COLO829 (cell line): ENCODE measurements around the gene PPP5C.

Experiments used
- DNase-seq: peaks from one replicate; pipeline ENCODE4 v3.0.0; 2012; ENCODE audit warnings: low spot score

Gene PPP5C

DNA sequence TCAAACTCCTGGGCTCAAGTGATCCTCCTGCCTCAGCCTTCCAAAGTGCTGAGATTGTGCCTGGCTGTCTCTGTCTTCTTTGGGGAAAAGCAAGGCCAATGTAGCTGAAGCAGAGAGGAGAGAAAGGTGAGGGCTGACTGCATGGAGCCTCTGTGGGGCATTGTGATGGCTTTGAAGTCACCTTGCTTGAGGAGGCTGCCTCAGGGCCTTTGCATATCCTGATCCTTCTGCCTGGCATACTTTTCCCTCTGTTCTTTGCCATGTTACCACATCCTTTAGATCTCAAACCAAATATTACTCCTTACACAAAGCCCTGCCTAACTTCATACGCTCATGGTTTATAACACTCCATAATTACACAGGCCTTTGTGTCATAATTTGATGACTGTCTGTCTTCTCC, 9.4 kb upstream of the PPP5C start:
- DNase-seq: no peak

DNA sequence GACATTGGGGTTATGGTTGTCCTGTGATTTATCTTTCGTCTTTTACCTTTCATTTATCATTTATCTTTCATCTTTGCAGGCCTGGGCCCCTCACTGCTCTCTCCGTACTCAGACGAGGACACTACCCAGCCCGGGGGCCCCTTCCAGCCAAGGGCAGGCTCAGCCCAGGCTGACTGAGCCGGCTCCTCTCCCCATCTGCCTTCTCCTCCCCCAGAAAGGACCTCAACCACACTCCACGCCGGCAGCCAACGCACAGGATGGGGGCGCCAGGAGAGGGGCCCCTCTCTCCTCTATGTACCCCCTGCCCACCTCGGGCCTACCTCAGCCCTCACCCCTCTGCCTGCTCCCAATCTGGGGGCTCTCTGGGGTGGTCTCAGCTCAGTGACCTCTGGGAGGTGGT, 7.4 kb upstream of the PPP5C start:
- DNase-seq: no peak

DNA sequence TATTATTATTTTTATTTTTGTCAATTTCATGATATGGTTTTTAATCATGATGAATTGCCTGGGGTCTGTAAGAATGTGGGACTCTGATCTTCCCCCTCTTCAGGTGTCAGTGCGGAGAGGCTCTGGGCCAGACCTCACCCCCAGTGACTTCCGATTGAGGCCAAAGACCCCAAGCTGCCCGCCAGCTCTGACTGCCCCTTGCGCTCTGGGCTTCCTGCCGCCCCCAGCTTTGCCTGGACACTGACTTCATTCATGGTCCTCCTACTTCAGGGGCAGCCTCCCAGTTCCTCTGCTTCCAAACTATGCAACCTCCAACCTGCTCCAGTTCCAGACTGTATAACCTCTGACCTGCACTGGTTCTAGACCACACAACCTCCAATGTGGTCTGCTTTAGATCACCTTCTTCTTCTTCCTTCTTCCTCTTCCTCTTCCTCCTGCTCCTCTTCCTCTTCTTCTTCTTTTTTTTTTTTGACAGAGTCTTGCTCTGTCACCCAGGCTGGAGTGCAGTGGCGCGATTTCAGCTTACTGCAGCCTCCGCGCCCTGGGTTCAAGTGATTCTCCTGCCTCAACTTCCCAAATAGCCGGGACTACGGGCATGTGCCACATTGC, 6.7 kb upstream of the PPP5C start:
- DNase-seq: no peak

DNA sequence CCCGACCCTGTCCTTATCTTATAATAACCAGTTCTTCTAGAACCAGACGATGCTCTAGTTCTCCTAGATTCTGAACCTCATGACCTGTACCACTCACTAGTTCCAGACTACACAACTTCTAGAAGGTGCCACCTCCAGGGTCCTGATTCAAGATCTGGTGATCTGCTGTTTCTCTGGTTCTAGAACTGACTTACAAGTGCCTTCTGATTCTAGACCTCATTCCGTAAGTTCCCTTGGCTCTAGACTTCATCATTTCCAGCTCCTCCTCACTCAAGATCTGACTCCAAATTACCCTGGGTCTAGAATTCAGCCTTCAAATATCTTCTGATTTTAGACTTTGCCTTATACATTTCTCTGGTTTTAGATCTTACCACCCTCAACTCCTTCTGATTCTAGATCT, 5.0 kb upstream of the PPP5C start:
- DNase-seq: no peak

DNA sequence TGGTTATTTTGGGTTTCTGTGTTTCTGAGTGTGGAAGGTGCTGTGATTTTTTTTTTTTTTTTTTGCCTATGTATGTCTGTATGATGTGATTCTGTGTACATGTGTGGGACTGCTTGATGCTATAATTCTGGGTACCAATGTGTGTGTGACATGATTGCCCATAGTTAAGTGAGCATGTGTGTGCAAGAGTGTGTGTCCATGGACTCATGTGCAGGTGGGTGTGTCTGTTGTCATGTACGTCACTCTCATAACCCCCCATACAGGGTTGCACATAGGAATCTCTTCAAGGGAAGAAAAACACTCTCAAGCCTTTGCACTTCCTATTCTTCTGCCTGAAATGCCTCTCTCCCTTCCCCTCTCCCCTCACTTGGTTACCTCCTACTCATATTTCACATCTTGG, 2.5 kb upstream of the PPP5C start:
- DNase-seq: no peak

DNA sequence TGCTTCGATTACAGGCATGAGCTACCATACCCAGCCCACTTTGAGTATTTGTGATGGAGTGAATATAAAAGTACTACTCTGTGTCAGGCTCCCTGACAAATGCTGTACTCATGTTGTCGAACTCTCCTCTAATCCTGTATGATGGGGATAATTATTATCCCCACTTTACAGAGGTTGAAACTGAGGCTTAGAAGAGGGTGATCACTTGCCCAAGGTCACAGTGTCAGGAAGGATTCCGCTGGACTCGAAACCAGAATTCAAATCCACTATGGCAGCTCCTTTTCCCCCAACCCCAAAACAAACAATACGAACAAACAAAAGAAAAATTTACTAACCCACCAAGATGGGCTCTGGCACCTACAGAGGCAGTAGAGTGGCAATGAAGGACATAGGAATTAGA, 1.7 kb upstream of the PPP5C start:
- DNase-seq: no peak

DNA sequence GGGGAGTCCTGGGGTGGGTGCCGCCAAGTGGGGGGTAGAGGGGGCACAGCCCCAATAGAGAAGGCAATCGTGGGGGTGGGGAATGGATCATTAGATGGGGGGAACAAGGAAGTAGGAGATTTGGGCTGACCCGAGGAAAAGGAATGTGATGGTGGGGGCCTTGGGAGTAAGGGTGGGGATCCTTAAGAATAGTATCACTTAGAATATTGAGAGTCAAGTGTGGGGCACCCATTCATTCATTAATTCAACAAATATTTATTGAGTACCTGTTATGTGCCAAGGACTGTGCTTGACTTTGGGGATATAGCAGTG, 641 bp downstream of the PPP5C start:
- DNase-seq: no peak

DNA sequence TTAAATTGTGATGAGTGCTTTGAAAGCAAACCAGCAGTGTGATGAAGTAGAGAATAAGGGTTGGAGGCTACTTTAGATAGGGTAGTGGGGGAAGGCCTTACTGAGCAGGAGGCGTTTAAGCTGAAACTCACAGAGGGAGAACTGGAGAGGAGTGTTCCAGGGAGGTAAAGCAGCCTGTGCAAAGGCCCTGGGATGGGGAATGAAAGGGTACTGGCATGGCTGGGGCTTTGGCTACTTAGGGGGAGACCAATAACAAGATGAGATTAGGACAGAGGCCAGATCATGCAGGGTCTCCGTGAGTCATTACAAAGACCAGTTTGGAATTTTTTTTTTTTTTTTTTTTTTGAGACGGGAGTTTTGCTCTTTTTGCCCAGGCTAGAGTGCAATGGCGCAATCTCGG, 1.1 kb downstream of the PPP5C start:
- no peak for DNase-seq

DNA sequence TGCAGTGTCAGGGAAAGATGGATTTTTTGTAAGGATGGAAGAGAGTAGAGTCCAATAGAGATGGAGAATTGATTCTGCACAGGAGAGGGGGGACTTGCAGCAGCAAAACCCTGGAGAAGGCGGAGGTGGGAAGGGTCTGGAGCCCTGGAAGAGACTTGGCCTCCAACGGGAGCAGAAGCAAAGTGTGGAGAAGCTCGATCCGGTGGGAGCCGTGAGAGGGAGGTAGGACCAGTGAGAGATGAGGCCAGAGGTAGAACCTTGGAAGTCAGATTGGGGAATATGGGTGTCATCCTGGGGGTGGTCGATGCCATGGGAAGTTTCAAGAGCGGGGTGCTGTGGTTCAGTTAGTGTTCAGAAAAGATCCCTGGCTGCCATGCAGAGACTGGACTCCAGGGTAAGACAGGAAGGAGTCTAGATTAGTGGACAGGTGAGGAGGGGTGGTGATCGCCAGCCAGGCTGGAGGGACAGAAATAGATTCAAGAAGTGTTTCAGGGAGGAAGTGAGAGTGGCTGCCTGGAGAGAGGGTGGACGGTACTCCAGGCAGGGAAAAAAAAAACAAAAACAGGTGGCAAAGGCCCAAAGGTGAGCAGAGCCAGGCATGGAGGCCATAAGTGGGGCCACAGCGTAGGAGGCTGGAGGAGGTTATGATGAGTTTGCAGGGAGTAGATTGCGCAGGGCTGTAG, 2.6 kb downstream of the PPP5C start:
- no peak for DNase-seq

DNA sequence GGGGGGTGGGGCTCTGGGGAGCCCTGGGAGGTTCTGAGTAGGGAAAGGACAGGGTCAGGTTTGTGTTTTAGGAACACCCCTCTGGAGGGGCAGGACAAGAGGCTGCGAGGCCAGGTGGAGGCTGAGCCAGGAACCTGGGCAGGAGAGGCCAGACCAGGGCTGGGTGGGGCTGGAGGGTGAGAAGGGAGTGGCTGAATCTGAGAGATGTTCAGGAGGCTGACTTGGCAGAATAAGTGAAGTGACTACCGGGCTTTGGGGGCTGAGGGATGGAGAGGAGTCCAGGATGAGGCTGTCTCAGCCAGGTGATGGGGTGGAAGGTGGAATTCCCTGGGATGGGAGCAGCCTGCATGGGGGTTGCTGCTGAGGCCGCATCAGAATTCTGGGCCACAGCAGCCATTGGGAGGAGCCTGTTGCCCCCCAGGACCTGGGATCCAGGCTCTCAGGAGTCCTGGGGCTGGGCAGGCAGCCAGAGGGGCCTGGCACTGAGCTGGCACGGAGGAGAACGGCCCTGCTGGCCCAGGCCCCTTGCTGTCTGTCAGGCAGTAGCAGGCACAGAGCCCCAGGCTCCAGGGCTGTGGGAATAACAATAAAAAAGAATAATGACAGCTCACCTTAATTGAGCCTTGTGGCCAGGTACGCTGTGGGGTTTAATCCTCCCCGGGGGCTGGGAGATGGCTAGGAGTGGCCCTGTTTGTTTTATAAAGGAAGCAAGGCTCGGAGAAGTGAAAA, 3.3 kb downstream of the PPP5C start:
- DNase-seq: no peak

DNA sequence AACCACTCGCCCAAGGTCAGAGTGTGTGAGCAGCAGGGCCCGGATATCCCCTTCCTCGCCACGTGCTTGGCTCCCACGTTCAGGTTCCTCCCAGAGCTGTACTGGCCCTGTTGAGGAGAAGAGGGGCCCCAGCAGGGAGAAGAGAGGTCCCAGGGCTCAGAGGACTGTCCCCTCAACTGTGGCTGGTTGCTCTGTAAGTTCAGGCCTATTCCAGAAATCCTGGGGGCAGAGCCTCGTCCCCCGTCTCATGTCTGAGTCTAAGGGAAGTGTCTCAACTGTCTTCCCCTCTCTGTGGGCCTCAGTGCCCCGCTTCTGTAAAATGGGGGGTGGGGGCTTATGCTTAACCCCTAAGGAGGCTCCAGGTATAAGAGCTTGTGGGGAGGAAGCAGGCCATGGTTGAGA, 3.9 kb downstream of the PPP5C start:
- no peak for DNase-seq

DNA sequence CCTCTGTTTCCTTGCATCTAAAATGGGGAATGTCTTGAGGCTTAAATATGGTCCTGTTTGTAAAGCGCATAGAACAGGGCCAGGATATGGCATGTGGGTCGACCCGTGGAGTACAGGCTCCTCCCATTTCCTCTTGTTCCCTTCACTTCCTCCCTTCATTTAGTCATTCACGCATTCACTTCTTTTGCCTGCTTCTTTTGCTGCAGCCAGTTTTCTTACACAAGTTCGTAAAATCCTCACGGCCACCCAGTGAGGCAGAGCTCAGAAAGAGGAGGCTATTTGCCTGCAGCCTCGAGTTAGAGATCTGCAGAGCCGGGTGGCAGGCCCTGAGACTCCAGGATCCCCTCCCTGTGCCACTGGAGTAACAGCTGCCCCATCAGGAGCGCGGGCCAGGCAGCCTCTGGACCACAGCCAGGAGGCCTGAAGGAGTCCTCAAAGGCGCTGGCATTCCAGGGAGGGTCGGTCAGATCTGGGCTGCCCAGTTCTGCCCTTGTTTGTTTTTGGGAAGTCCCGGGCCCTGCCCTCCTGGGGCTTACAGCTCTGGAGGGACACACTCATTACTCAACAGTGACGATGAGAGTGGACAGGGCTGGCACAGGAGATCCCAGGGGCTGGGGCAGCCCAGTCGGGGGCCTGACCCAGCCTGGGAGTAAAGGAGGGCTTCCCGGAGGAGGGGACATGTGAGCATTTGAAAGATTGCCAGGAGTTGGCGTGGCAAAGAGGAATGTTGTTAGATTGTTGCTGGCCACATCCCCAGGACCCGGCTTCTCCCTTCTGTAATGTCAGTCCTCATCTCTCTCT, 4.6 kb downstream of the PPP5C start:
- DNase-seq: peak; percentile 24

DNA sequence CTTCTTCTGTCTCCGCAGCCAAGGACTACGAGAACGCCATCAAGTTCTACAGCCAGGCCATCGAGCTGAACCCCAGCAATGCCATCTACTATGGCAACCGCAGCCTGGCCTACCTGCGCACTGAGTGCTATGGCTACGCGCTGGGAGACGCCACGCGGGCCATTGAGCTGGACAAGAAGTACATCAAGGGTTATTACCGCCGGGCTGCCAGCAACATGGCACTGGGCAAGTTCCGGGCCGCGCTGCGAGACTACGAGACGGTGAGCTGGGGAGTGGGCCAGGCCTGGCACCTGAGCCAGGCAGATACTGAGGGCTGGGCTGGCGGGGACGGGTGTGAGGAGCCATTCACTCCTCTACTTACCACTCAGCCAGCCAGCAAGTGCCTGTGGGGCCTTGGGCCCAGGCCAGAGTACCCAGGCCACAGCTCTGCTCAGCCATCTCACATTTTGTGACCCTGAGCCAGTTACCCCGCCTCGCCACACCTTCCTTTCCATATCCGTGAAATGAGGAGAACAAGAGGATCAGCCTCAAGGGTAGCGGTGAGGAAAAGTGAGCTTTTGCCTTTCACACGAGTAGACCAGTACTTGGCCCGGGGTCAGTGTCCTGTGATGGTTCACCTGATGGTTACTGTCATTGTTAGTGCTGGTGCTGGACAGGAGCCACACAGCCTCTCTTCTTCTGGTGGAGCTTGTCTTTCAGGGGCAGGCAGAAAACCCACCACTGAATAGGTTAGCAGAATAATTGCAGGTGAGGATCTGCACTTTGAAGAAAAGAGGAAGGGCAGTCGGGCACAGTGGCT, 7.0 kb downstream of the PPP5C start:
- no peak for DNase-seq

DNA sequence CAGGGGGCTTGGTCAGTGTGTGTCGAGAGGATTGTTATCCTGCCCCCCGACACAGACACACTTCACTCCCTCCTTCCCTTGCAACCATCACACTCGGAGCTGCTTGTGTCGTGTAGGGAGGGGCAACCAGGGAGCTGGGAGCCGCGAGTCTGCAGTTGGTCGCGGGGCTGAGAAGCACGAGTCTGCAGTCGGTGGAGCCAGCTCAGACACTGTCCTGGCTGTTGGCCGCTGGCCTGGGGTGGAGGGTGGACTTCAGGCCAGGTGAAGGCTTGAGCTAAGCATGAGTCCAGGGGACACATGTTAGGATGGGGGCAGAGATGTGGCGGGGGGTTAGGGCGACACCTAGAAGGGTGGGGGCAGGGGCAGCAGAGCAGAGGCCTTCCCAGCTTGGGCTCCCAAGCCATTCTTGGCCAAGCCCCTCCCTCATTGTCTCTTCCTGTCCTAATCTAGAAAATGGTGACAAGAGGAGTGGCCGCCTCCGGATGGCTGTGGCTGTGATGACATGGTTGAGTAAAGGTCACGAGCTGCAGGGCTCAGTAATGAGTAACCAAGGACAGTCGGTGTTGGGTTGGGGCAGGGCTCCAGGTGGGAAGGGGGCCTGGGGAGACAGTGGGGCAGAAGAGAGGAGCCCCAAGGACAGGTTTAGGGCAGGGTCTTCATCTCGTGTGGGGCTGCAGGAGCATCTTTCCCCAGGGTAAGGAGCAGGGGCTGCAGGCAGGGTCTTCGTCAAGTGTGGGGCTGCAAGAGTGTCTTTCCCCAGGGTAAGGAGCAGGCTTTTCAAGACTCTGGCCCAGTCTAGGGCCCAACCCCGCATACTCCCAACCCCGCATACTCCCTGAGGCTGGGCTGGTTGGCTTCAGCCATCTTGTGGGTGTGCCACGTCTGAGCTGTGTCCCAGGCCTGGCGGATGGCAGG, 8.6 kb downstream of the PPP5C start:
- DNase-seq: no peak

DNA sequence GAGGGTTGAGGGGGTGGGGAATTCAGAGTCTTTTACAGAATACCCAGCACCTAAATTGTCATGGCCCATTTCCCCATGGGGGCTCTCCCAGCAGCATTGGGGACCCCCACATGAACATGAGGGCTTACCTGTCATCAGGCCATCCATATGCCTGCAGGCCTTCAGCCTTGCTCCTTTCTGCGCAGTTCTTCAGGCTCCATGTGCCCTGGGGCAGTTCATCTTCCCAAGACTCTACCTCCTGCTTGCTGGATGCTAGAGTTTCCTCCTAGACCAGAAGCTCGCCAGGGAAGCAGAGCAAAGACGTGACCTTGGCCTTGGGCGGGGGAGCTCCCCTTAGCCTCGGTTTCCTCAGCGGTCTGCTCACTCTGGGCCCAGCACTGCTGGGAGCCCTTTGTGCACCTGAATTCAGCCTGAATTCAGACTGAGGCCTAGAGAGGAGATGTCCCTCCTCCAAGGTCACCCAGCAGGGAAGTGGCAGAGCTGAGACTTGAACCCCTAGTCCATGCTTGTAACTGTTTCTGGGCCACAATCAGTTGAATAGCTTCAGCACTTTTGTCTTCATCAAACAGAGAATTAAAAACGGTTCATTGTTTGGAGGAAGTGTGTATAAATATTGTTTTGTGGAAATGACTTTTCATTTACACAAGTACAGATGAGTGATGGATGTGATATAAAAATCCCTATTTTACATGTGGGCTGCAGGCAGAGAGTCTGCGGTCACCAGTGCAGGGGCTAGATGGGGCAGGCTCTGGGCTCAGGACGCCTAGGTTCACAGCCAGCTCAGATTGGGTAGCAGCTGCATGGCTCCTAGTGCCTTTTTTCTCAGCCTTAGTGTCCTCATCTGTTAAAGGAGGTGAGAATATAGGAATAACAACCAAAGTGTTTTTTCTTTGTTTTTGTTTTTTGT, 9.5 kb downstream of the PPP5C start:
- no peak for DNase-seq

DNA sequence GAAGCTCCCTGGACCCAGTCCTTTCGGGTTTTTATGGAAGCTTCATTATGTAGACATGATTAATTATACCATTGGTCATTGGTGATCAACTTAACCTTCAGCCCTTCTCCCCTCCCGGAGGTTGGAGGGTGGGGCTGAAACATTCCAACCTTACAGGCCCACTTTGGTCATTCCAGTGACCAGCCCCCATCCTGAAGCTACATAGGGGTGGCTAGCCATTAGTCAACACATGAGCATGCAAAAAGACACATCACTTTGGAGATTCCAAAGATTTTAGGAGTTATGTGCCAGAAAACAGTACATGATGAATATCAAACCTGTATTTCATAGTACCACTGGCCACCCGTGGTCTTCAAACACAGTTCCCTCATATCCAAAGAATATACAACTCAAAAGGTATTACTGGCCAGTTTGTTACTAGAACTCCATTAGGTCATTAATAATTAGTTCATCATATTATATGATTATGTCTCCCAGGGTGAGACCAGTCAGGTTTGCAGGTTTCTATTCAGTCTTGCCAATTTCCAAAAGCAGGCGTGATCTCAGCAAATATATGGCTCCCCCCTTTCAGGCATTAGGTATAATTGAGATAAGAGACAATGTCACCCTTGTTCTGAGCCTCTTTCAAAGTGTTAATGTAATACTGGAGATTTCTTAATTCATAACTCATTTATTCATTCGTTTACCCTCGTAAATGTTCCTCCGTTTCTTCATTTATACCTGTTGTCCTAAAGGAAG, 11.1 kb downstream of the PPP5C start:
- no peak for DNase-seq

DNA sequence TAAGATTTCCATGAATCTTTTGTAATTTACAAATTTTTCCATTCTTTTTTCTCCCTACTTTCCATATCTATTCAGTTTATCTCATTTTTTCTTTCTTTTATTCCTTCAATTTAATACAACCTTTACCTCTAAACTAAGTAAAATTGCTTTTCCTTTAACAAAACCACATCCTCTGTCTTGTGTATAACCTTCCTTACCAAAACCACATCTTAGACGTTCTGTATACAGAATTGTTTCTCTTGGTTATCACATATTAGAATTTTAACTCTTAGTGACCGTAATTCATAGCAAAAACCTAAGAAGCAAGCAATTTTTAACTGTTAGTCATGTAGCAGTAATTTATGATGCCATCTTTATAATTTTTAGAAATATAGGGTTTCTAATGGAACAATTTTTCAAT, 15.0 kb downstream of the PPP5C start:
- DNase-seq: no peak

DNA sequence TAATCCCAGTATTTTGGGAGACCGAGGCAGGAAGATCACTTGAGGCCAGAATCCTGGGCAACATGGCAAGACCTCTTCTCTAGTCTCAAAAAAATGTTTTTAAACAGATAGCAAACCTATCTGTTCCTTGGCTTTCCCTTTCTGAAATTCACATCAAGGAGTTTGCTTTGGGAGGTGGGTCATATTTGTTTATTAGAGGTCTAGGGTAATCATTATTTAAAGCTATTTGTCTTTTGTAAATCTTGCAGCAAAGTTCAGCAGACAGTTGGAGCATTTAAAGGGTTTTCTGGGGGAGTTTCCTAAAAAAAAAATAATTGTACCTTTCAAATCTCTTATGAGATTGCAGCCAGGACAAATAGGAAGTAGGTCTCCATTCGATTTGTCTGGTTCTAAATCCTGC, 17.5 kb downstream of the PPP5C start:
- no peak for DNase-seq

DNA sequence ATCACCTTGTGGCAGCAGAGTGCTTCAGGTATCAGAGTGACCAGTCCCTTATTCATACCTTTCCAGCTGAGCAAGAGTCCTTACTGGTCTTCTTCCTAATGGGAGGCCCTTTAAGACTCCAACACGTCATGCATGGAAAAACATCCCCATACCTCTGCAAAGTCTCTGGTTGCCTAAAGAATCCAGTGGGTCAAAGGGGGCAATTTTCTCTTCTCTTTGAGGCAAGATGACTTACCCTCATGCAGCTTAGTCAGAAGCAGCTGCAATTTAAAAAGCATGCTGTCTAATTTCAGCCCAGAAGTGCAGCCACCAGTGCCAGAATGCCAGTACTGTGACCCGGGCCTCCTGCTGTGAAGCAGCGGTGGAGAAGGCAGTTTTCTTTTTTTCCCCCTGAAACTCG, 18.7 kb downstream of the PPP5C start:
- no peak for DNase-seq
